HCT116 (cell line): ENCODE results near the gene MSMO1. TPM values are rescaled to one million over a fixed set of nuclear protein-coding genes. Genes with fewer than 3 reads are reported as not detected.

Source experiments
- ATAC-seq: fragments of 200-7000 bp; cut with Tn5 transposase; 2 replicates; pipeline ENCODE4 v1.9.1; 2020; ENCODE audit warnings: mild to moderate bottlenecking, moderate library complexity
- BruUV-seq: library from RNA; stranded (reverse); fragments of 400-500 nt; replicated peaks from 2 replicates; lab custom pipeline; 2021; lab: Mats Ljungman, UMichigan
- CTCF ChIA-PET: fragments of 300-600 bp; sonication (Branson Sonifier 250); formaldehyde crosslinking; loops from one replicate; lab custom pipeline; 2021; ENCODE audit warnings: antibody characterized with exemption; lab: Charles Lee
- POLR2A ChIA-PET: fragments of 300-600, 350-600 bp; sonication (Branson Sonifier 250); formaldehyde crosslinking; loops from one replicate; lab custom pipeline; 2021; ENCODE audit warnings: antibody characterized with exemption; lab: Charles Lee
- RAD21 ChIA-PET, 2 experiments: fragments of 300-600 bp; sonication (Branson Sonifier 250); formaldehyde crosslinking; loops; one replicate each; lab custom pipeline; 2023; ENCODE audit warnings: low total read pairs in 2 of 2; ENCODE audit not compliant: uncharacterized antibody in 2 of 2, unreplicated experiment in 2 of 2, low non-redundant PET in 1 of 2; lab: Charles Lee
- DNase-seq: peaks from one replicate; pipeline ENCODE4 v3.0.0-alpha.2; 2010; ENCODE audit warnings: low read depth, low spot score
- H2AFZ ChIP-seq: fragments of 200-600 bp; shearing (Covaris generic), sonication (generic); 2 replicates; pipeline ENCODE4 v1.6.1; 2017; ENCODE audit warnings: low read depth, mixed run types, mixed read lengths, antibody characterized with exemption, low read length; ENCODE audit not compliant: poor library complexity, severe bottlenecking
- H3K27ac ChIP-seq: 2 replicates; pipeline ENCODE4 v1.5.1; 2012; ENCODE audit warnings: low read depth, low read length
- H3K27me3 ChIP-seq: fragments of 200-600 bp; sonication (generic); 2 replicates; pipeline ENCODE4 v1.6.1; 2016; ENCODE audit warnings: mixed run types, low read length, mixed read lengths; ENCODE audit not compliant: insufficient read depth
- H3K36me3 ChIP-seq, 2 experiments: fragments of 200-500 bp in 1 of 2; fragments of 200-600 bp in 1 of 2; sonication (Bioruptor generic) in 1 of 2; sonication (generic) in 1 of 2; 2 replicates each; pipeline versions ENCODE4 v1.5.1 to v1.6.1; 2014 to 2016; ENCODE audit warnings: low read length in 2 of 2, inconsistent platforms in 1 of 2, mixed read lengths in 1 of 2, mixed run types in 1 of 2; ENCODE audit not compliant: insufficient read depth in 2 of 2, control insufficient read depth in 1 of 2
- H3K4me1 ChIP-seq, 2 experiments: fragments of 200-600 bp in 1 of 2; sonication (generic) in 1 of 2; 2 replicates each; pipeline versions ENCODE4 v1.5.1 to v1.6.1; 2012 to 2017; ENCODE audit warnings: low read length in 2 of 2, inconsistent platforms in 1 of 2, mild to moderate bottlenecking in 1 of 2, mixed read lengths in 1 of 2, mixed run types in 1 of 2, moderate library complexity in 1 of 2; ENCODE audit not compliant: insufficient read depth in 2 of 2, control insufficient read depth in 1 of 2
- H3K4me2 ChIP-seq: fragments of 200-600 bp; sonication (generic); 2 replicates; pipeline ENCODE4 v1.6.1; 2017; ENCODE audit warnings: mixed run types, low read length, mixed read lengths
- H3K4me3 ChIP-seq, 2 experiments: fragments of 200-600 bp in 1 of 2; sonication (generic) in 1 of 2; replicated peaks in 1 of 2; 2 replicates each; pipeline ENCODE4 v1.5.1; 2011 to 2016; ENCODE audit warnings: low read length in 2 of 2, control low read depth in 1 of 2, low read depth in 1 of 2, mild to moderate bottlenecking in 1 of 2, mixed read lengths in 1 of 2, mixed run types in 1 of 2
- H3K79me2 ChIP-seq: fragments of 200-600 bp; sonication (generic); 2 replicates; pipeline ENCODE4 v1.6.1; 2017; ENCODE audit warnings: mild to moderate bottlenecking, mixed run types, low read length, moderate library complexity, mixed read lengths; ENCODE audit not compliant: insufficient read depth
- H3K9ac ChIP-seq: fragments of 200-600 bp; sonication (generic); 2 replicates; pipeline ENCODE4 v1.6.1; 2016; ENCODE audit warnings: low read length, mixed read lengths
- H3K9me2 ChIP-seq: fragments of 200-600 bp; sonication (generic), shearing (Covaris generic); 2 replicates; pipeline ENCODE4 v1.6.1; 2017; ENCODE audit warnings: mixed run types, mild to moderate bottlenecking, moderate library complexity; ENCODE audit not compliant: insufficient read depth
- H3K9me3 ChIP-seq, 2 experiments: fragments of 200-500 bp in 1 of 2; fragments of 200-600 bp in 1 of 2; sonication (Bioruptor generic) in 1 of 2; sonication (generic) in 1 of 2; 2 replicates each; pipeline ENCODE4 v1.6.1; 2014 to 2017; ENCODE audit warnings: low read length in 2 of 2, mixed read lengths in 2 of 2, inconsistent platforms in 1 of 2, low read depth in 1 of 2, mild to moderate bottlenecking in 1 of 2, mixed run types in 1 of 2, moderate library complexity in 1 of 2; ENCODE audit not compliant: control insufficient read depth in 1 of 2, insufficient read depth in 1 of 2
- H4K20me1 ChIP-seq: fragments of 200-600 bp; sonication (generic), shearing (Covaris generic); 2 replicates; pipeline ENCODE4 v1.6.1; 2017; ENCODE audit warnings: mixed run types, mild to moderate bottlenecking, moderate library complexity; ENCODE audit not compliant: insufficient read depth
- CBX3 ChIP-seq: IDR thresholded peaks from 2 replicates; pipeline ENCODE4 v1.6.1; 2012; ENCODE audit warnings: low read depth
- CEBPB ChIP-seq: IDR thresholded peaks from 2 replicates; pipeline ENCODE4 v1.6.1; 2012; ENCODE audit warnings: low read depth
- EGR1 ChIP-seq: IDR thresholded peaks from 2 replicates; pipeline ENCODE4 v1.6.1; 2012; ENCODE audit warnings: low read depth
- EZH2 ChIP-seq: fragments of 200-600 bp; sonication (generic); IDR thresholded peaks from 2 replicates; pipeline ENCODE4 v1.6.1; 2017; ENCODE audit warnings: antibody characterized with exemption, mixed run types
- EZH2phosphoT487 ChIP-seq: fragments of 200-600 bp; IDR thresholded peaks from 2 replicates; pipeline ENCODE4 v1.6.1; 2018; ENCODE audit warnings: antibody characterized with exemption, borderline replicate concordance
- FOSL1 ChIP-seq: IDR thresholded peaks from 2 replicates; pipeline ENCODE4 v1.6.1; 2012; ENCODE audit warnings: low read depth
- JUND ChIP-seq: IDR thresholded peaks from 2 replicates; pipeline ENCODE4 v1.6.1; 2012
- MAX ChIP-seq: IDR thresholded peaks from 2 replicates; pipeline ENCODE4 v1.6.1; 2012
- POLR2A ChIP-seq: IDR thresholded peaks from 2 replicates; pipeline ENCODE4 v1.7.0; 2011; ENCODE audit warnings: borderline replicate concordance; ENCODE audit not compliant: insufficient read depth, insufficient read length; ENCODE audit errors: extremely low read depth
- POLR2AphosphoS5 ChIP-seq: IDR thresholded peaks from 2 replicates; pipeline ENCODE4 v1.6.1; 2011; ENCODE audit warnings: mild to moderate bottlenecking, low read depth, low read length, moderate library complexity
- SP1 ChIP-seq: IDR thresholded peaks from 2 replicates; pipeline ENCODE4 v1.6.1; 2012; ENCODE audit warnings: low read depth
- SRF ChIP-seq: IDR thresholded peaks from 2 replicates; pipeline ENCODE4 v1.6.1; 2012; ENCODE audit warnings: low read depth
- TCF7L2 ChIP-seq: IDR thresholded peaks from 2 replicates; pipeline ENCODE4 v1.7.0; 2011; ENCODE audit warnings: borderline replicate concordance, inconsistent platforms; ENCODE audit not compliant: insufficient read depth, insufficient read length; ENCODE audit errors: extremely low read depth
- YY1 ChIP-seq: IDR thresholded peaks from 2 replicates; pipeline ENCODE4 v1.6.1; 2011; ENCODE audit warnings: low read length, low read depth, moderate library complexity, mild to moderate bottlenecking; ENCODE audit not compliant: insufficient replicate concordance; ENCODE audit errors: extremely low read depth
- ZFX ChIP-seq: fragments of 450-650 bp; IDR thresholded peaks from 2 replicates; pipeline ENCODE4 v1.6.1; 2017
- ZNF274 ChIP-seq: fragments of 200-500 bp; sonication (Bioruptor generic); IDR thresholded peaks from 2 replicates; pipeline ENCODE4 v1.6.1; 2014; ENCODE audit warnings: mild to moderate bottlenecking, low read depth, low read length, inconsistent platforms
- intact Hi-C: fragments of 100-400 bp; cut with micrococcal nuclease; formaldehyde crosslinking; loops from 2 replicates; pipeline ENCODE4 v1.10.0; 2022
- total RNA-seq: library from RNA; stranded (reverse); gene quantifications from one replicate; pipeline ENCODE4 v1.2.1, GENCODE V29; 2021; ENCODE audit not compliant: unreplicated experiment
- TF ChIP-seq, protein P1 (sequence below): IDR thresholded peaks from 2 replicates; pipeline ENCODE4 v1.6.1; 2012
- TF ChIP-seq, protein P2 (sequence below): IDR thresholded peaks from 2 replicates; pipeline ENCODE4 v1.6.1; 2011; ENCODE audit warnings: mild to moderate bottlenecking, low read length, moderate library complexity; ENCODE audit not compliant: insufficient replicate concordance; ENCODE audit errors: extremely low read depth
- TF ChIP-seq, protein P3 (sequence below), 3 experiments: fragments of 200-600 bp in 1 of 3; sonication (generic) in 1 of 3; IDR thresholded peaks in 2 of 3; conservative IDR thresholded peaks in 1 of 3; 2 replicates each; pipeline ENCODE4 v1.5.1; 2012 to 2017; ENCODE audit warnings: low read depth in 2 of 3, low read length in 2 of 3, antibody characterized with exemption in 1 of 3, borderline replicate concordance in 1 of 3, control low read depth in 1 of 3, mild to moderate bottlenecking in 1 of 3, mixed read lengths in 1 of 3, mixed run types in 1 of 3, moderate library complexity in 1 of 3; ENCODE audit not compliant: insufficient read depth in 1 of 3

The MSMO1 gene
- total RNA-seq, 1 experiment from 2014 or later = 54.5 TPM

DNA sequence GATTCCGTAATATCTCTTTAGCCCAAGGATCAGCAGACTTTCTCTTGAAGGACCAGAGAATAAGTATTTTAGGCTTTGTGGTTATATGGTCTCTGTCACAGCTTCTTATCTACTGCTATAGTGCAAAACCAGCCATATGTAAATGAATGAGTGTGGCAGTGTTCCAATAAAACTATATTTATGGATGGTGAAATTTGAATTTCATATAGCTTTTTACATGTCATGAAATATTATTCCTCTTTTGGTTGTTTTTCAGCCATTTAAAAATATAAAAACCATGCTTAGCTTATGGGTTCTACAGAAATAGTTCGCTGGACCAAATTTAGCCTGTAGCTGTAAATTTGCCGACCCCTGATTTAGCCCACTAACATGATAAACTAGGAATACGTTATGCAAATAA, 18.0 kb upstream of the MSMO1 start (continued):
- TF ChIP-seq YY1 = no peak
- TF ChIP-seq, all 23 proteins: peak for 0

GRCh38 chr4:165312506-165312905, 15.0 kb upstream of the MSMO1 start:
- H4K20me1 ChIP-seq = no peaks in the 10 kb centered on the region
- no peaks in the 10 kb centered on the region for H3K4me1 ChIP-seq
- no peak for ATAC-seq
- H3K4me2 ChIP-seq = no peak overlapping the region
- H3K27ac ChIP-seq = no peak overlapping the region
- BruUV-seq = no TSS peak
- CTCF ChIA-PET = no interaction called here
- H3K9me2 ChIP-seq = no peaks in the 10 kb centered on the region
- POLR2A ChIA-PET = no interaction called here
- no peaks in the 10 kb centered on the region for H3K27me3 ChIP-seq
- intact Hi-C loops = no loop called here
- DNase-seq = no peak
- TF ChIP-seq POLR2A = no peak
- no peak for TF ChIP-seq ZNF274
- no peak for TF ChIP-seq EZH2
- no peak for TF ChIP-seq EGR1
- TF ChIP-seq CEBPB = no peak
- no peak for TF ChIP-seq SRF
- no peak for TF ChIP-seq MAX
- TF ChIP-seq SP1 = no peak
- no peak for TF ChIP-seq FOSL1
- TF ChIP-seq, protein P1, sequence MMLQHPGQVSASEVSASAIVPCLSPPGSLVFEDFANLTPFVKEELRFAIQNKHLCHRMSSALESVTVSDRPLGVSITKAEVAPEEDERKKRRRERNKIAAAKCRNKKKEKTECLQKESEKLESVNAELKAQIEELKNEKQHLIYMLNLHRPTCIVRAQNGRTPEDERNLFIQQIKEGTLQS = no peak
- TF ChIP-seq POLR2AphosphoS5 = no peak
- no peak for TF ChIP-seq JUND
- no peak for TF ChIP-seq EZH2phosphoT487
- no peak for TF ChIP-seq TCF7L2
- TF ChIP-seq, protein P2, sequence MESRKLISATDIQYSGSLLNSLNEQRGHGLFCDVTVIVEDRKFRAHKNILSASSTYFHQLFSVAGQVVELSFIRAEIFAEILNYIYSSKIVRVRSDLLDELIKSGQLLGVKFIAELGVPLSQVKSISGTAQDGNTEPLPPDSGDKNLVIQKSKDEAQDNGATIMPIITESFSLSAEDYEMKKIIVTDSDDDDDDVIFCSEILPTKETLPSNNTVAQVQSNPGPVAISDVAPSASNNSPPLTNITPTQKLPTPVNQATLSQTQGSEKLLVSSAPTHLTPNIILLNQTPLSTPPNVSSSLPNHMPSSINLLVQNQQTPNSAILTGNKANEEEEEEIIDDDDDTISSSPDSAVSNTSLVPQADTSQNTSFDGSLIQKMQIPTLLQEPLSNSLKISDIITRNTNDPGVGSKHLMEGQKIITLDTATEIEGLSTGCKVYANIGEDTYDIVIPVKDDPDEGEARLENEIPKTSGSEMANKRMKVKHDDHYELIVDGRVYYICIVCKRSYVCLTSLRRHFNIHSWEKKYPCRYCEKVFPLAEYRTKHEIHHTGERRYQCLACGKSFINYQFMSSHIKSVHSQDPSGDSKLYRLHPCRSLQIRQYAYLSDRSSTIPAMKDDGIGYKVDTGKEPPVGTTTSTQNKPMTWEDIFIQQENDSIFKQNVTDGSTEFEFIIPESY = no peak
- no peak for TF ChIP-seq ZFX
- TF ChIP-seq CBX3 = no peak
- TF ChIP-seq, protein P3, sequence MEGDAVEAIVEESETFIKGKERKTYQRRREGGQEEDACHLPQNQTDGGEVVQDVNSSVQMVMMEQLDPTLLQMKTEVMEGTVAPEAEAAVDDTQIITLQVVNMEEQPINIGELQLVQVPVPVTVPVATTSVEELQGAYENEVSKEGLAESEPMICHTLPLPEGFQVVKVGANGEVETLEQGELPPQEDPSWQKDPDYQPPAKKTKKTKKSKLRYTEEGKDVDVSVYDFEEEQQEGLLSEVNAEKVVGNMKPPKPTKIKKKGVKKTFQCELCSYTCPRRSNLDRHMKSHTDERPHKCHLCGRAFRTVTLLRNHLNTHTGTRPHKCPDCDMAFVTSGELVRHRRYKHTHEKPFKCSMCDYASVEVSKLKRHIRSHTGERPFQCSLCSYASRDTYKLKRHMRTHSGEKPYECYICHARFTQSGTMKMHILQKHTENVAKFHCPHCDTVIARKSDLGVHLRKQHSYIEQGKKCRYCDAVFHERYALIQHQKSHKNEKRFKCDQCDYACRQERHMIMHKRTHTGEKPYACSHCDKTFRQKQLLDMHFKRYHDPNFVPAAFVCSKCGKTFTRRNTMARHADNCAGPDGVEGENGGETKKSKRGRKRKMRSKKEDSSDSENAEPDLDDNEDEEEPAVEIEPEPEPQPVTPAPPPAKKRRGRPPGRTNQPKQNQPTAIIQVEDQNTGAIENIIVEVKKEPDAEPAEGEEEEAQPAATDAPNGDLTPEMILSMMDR (IDR thresholded peaks at IDR 0.05 in 2 of 3, conservative IDR thresholded peaks at IDR 0.05 in 1 of 3; ENCODE audit: borderline replicate concordance in 1 of 3, insufficient read depth in 1 of 3, low read depth in 2 of 3, low read length in 2 of 3) = no peak
- H3K4me3 ChIP-seq = no peak overlapping the region
- H3K9ac ChIP-seq = no peak overlapping the region
- no peak overlapping the region for H2AFZ ChIP-seq
- RAD21 ChIA-PET = no interaction called here
- 0 out of 4 replicates have a peak, but pooled peaks cover 0 to 2% of the 10 kb centered on the region in 2 experiments for H3K36me3 ChIP-seq
- H3K79me2 ChIP-seq = no peaks in the 10 kb centered on the region
- H3K9me3 ChIP-seq = no peaks in the 10 kb centered on the region
